Measurements from ENCODE around the gene PTGS1.

DNA sequence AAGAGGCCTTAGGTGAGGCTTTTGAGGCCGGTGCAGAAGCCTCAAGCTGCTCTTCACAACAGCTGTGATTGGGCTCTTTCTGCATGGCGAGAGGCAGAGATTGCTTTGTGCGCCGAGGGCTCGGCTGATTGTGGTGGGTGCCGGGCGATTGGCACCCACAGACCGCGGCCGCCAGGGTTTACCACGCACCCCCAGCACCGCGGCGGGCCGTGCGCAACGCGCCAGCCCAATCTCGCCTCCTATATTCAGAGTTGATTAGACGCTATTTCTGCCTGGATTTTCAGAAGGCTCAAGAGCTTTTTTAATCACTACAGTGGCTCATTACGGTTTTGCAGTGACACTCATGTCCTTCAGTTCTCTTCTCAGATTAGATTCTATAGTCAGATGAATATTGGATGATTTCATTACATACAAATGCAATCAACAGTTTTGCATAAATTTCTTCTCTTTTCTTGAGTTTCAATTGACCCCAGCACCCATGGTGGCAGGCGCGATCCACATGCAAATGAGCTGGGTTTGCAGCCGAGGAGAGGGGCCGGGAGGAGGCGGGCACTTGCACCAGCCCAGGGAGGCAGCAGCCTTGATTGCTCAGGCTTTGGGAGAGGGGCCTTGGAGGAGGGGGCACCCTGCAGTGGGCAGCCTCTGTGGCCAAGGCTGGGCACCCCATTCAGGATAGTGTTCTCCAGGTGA, 33.8 kb upstream of the PTGS1 start:
- TF ChIP-seq EGR1 (conservative IDR thresholded peaks at IDR 0.05), result no peak
- TF ChIP-seq PCBP1 (IDR thresholded peaks at IDR 0.05; ENCODE audit: low read depth, low read length, poor library complexity, severe bottlenecking), result no peak
- no peak for TF ChIP-seq NONO (IDR thresholded peaks at IDR 0.05; ENCODE audit: low read depth in 2 of 2, low read length in 1 of 2)
- no peak for TF ChIP-seq RUNX1 (IDR thresholded peaks at IDR 0.05; ENCODE audit: low read depth)
